Vagina (tissue), 2 donors: Measurements from ENCODE around the gene PODN. TPM values are rescaled to one million over a fixed set of nuclear protein-coding genes. Genes with fewer than 3 reads are reported as not detected.
A peak's percentile ranks its signal among the peaks of the same experiment; 100 is the strongest.

Source experiments
- DNase-seq, 2 donors: peaks; one replicate each; pipeline ENCODE4 v3.0.0-alpha.2; 2017; ENCODE audit errors: extremely low spot score in 2 of 2
- H3K27ac ChIP-seq: fragments of 200-600 bp; sonication (generic); one replicate; pipeline ENCODE4 v1.5.1; 2019
- H3K27me3 ChIP-seq: fragments of 200-600 bp; sonication (generic); one replicate; pipeline ENCODE4 v1.5.1; 2019
- H3K36me3 ChIP-seq, 2 donors: fragments of 200-600 bp; sonication (generic); one replicate each; pipeline ENCODE4 v1.5.1; 2017 to 2019
- H3K4me1 ChIP-seq: fragments of 200-600 bp; sonication (generic); one replicate; pipeline ENCODE4 v1.5.1; 2019
- H3K4me3 ChIP-seq, 2 donors: fragments of 200-600 bp; sonication (generic); 1 replicate in 1 of 2; 2 replicates in 1 of 2; pipeline ENCODE4 v1.5.1; 2016 to 2019
- H3K9me3 ChIP-seq: fragments of 200-600 bp; sonication (generic); one replicate; pipeline ENCODE4 v1.5.1; 2019
- CTCF ChIP-seq, 3 experiments: fragments of 450-650 bp in 2 of 3; fragments of 200-600 bp in 1 of 3; sonication (generic) in 1 of 3; IDR thresholded peaks; one replicate each; pipeline ENCODE4 v1.5.1; 2017 to 2019; ENCODE audit warnings: antibody characterized with exemption in 3 of 3, mild to moderate bottlenecking in 2 of 3, moderate library complexity in 2 of 3
- POLR2A ChIP-seq, 2 donors: fragments of 450-650 bp; IDR thresholded peaks; one replicate each; pipeline ENCODE4 v1.6.1; 2017; ENCODE audit warnings: antibody characterized with exemption in 2 of 2, mild to moderate bottlenecking in 2 of 2, moderate library complexity in 2 of 2
- POLR2AphosphoS5 ChIP-seq, 2 donors: sonication (generic); formaldehyde crosslinking; IDR thresholded peaks; one replicate each; pipeline ENCODE4 v1.9.0; 2017; ENCODE audit warnings: antibody characterized with exemption in 2 of 2, mild to moderate bottlenecking in 2 of 2, low read depth in 1 of 2; ENCODE audit not compliant: insufficient read depth in 1 of 2
- intact Hi-C: fragments of 100-400 bp; cut with DNase I; formaldehyde crosslinking; loops from one replicate; pipeline ENCODE4 v1.15.1; 2023
- total RNA-seq: library from RNA; depleted of rRNA; stranded (reverse); fragments of >200 nt; gene quantifications from one replicate; pipeline ENCODE4 v1.2.3, GENCODE V29; 2016

The PODN gene
- total RNA-seq, 1 donor from 2014 or later: 207 TPM

DNA sequence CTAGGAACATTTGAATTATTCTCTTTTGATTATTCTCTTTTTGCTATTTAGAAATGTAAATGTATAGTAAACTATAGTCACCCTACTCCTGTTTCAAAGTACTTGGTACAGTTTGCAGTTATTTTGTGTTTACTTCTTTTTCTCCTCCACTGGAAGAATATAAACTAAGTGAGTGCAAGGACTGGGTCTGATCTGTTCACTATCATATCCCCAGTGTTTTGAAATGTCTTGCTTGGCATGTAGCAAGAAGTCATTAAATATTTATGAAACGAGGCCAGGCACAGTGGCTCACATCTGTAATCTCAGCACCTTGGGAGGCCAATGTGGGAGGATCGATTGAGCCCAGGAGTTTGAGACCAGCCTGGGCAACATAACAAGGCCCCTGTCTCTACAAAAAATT, 35.8 kb upstream of the PODN start:
- Histone ChIP-seq H3K27ac (peak overlapping the region; percentile 75), H3K9me3 (no peaks in the 10 kb centered on the region), H3K27me3 (no peaks in the 10 kb centered on the region), H3K4me3 (no peak overlapping the region), H3K4me1 (peaks cover 19% of the 10 kb centered on the region), H3K36me3 (no peaks in the 10 kb centered on the region)
- intact Hi-C loops: no loop called here
- TF ChIP-seq POLR2AphosphoS5 (IDR thresholded peaks at IDR 0.05; ENCODE audit: insufficient read depth in 1 of 2, low read depth in 1 of 2) (no peak), POLR2A (IDR thresholded peaks at IDR 0.05) (no peak), CTCF (IDR thresholded peaks at IDR 0.05) (no peak)
- DNase-seq: no peak

DNA sequence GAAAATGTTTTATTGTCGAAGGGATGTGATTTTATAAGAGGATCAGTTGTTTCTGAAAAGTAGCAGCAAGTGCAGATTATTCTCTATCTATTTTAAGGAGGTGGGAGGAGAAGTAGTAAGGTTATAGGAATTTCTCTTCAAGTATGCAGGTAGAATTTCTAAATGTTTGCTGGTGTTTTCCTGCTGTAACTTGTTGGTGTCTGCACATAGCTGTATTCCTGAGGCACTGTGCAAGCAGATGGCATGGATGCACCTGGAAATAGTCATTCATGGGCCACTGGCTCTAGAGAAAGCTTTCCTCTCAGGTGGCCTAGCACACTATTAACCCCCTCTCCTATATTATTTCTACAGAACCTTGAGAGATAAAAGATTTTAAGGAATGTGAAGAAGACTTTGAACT, 30.3 kb upstream of the PODN start:
- Histone ChIP-seq H3K4me1 (no peaks in the 10 kb centered on the region), H3K4me3 (no peak overlapping the region), H3K27ac (no peak overlapping the region), H3K9me3 (no peaks in the 10 kb centered on the region), H3K36me3 (no peaks in the 10 kb centered on the region), H3K27me3 (no peaks in the 10 kb centered on the region)
- intact Hi-C loops: no loop called here
- DNase-seq: no peak
- no peak for TF ChIP-seq POLR2AphosphoS5 (IDR thresholded peaks at IDR 0.05; ENCODE audit: insufficient read depth in 1 of 2, low read depth in 1 of 2)
- TF ChIP-seq POLR2A (IDR thresholded peaks at IDR 0.05): no peak
- TF ChIP-seq CTCF (IDR thresholded peaks at IDR 0.05): no peak

DNA sequence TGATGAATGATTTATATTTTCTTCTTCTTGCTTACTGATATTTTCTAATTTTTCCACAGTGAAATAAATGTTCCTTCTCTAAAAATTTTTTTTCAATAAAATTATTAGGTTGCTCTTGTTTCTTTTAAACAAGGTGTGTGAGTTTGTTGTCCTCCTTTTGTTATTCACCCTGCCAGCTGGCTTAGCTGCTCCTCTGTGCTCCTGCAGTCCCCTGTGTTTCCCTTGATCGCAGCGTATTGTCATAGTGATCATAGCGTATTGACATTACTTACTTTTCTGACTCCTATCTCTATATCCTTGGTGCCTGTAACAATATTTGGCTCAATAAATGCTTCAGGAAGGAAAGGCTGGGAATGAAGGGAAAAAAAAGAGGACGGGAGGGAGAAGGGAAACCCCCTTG, 24.9 kb upstream of the PODN start:
- no peak for DNase-seq
- no peaks in the 10 kb centered on the region for H3K4me1 ChIP-seq
- H3K4me3 ChIP-seq: no peak overlapping the region
- H3K27me3 ChIP-seq: no peaks in the 10 kb centered on the region
- no peak for TF ChIP-seq POLR2AphosphoS5 (IDR thresholded peaks at IDR 0.05; ENCODE audit: insufficient read depth in 1 of 2, low read depth in 1 of 2)
- TF ChIP-seq POLR2A (IDR thresholded peaks at IDR 0.05): no peak
- no peak for TF ChIP-seq CTCF (IDR thresholded peaks at IDR 0.05)
- peaks cover 0 to 21% of the 10 kb centered on the region in 2 donors for H3K36me3 ChIP-seq
- no peak overlapping the region for H3K27ac ChIP-seq
- no peaks in the 10 kb centered on the region for H3K9me3 ChIP-seq
- intact Hi-C loops: no loop called here

- Histone ChIP-seq H3K27me3 (no peaks in the 10 kb centered on the region), H3K36me3 (peaks cover 0 to 21% of the 10 kb centered on the region in 2 donors), H3K4me3 (no peak overlapping the region), H3K9me3 (no peaks in the 10 kb centered on the region), H3K27ac (no peak overlapping the region), H3K4me1 (no peaks in the 10 kb centered on the region)
- no peak for DNase-seq
- intact Hi-C loops: no loop called here
- TF ChIP-seq POLR2A (IDR thresholded peaks at IDR 0.05) (no peak), POLR2AphosphoS5 (IDR thresholded peaks at IDR 0.05; ENCODE audit: insufficient read depth in 1 of 2, low read depth in 1 of 2) (no peak), CTCF (IDR thresholded peaks at IDR 0.05) (no peak)
Measured at GRCh38 chr1:53038566-53038965, 23.4 kb upstream of the PODN start.

DNA sequence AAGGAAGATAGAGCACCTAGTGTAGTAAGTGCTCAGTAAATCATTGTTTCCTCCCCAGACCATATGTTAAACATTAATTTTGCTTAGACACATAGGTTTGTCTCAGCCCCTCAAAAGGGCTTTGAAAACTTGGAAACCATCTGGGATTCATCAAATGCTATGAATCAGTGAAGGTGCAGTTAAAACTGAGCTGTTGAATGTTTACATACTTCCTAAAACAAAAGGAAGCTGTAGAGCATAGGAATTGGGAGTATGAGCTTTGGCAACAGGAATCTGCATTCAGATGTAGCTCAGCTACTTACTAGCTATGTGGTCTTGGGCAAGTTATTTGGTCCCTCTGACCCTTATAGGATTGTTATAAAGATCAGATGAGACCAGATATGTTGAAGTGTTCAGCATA, 18.7 kb upstream of the PODN start:
- no peak for DNase-seq
- no peak overlapping the region for H3K27ac ChIP-seq
- H3K36me3 ChIP-seq: peaks cover 0 to 25% of the 10 kb centered on the region in 2 donors
- H3K4me1 ChIP-seq: peaks cover 6% of the 10 kb centered on the region
- intact Hi-C loops: no loop called here
- no peaks in the 10 kb centered on the region for H3K27me3 ChIP-seq
- no peaks in the 10 kb centered on the region for H3K9me3 ChIP-seq
- no peak overlapping the region for H3K4me3 ChIP-seq
- TF ChIP-seq POLR2A (IDR thresholded peaks at IDR 0.05) (no peak), CTCF (IDR thresholded peaks at IDR 0.05) (no peak), POLR2AphosphoS5 (IDR thresholded peaks at IDR 0.05; ENCODE audit: insufficient read depth in 1 of 2, low read depth in 1 of 2) (no peak)
